ENCODE data around the gene CELF2.

The CELF2 gene

GRCh38 chr10:11023009-11023953 lies 5.6 kb downstream of the CELF2 start:
- no peak for DNase-seq

DNA sequence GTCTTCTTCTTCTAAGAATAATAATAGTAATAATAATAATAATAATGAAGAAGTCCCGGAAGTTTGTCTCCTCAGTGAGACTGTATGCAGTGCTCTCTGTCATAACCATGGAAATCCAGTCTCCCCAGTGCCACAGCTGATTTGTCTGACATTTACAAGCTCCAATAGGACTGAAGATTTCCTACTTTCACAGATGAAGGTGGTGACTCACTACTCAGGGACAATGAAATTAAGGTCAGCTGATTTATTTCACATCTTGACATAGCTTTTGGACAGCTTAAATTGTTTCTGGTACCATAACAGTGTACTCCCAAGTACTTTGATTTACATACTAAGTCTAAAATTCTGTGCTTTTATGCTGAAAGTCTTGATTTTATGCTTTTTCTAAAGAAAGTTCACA lies 6.9 kb downstream of the CELF2 start:
- no peak for DNase-seq

- DNase-seq = no peak
Measured at GRCh38 chr10:11025978-11026377, 8.3 kb downstream of the CELF2 start.

GRCh38 chr10:11026773-11027172 lies 9.1 kb downstream of the CELF2 start:
- no peak for DNase-seq

DNA sequence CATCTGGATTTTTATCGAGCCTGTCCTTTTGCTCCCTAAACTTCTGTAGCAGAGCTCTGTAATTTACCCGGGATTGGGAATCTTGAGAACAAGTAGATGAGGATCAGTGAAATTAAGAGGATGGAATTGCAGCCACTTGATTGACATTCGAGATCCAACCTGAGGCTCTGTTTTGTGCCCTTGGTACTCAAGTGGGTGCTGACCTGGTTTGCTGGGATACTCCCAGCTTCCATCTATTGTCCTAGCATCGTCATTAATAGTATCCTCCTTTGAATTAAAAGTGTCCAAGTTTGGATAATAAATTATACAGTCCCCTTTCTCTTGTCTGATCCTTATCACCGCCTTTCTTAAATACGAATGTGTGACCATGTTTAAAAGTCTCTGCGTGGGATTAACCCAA lies 17.1 kb downstream of the CELF2 start:
- DNase-seq = no peak

- DNase-seq = no peak
Measured at GRCh38 chr10:11035301-11035991, 17.8 kb downstream of the CELF2 start.

- no peak for DNase-seq
Measured at GRCh38 chr10:11036424-11037011, 18.8 kb downstream of the CELF2 start.

GRCh38 chr10:11037991-11038390 lies 20.3 kb downstream of the CELF2 start:
- no peak for DNase-seq

GRCh38 chr10:11042357-11042756 lies 24.7 kb downstream of the CELF2 start:
- DNase-seq = no peak

DNA sequence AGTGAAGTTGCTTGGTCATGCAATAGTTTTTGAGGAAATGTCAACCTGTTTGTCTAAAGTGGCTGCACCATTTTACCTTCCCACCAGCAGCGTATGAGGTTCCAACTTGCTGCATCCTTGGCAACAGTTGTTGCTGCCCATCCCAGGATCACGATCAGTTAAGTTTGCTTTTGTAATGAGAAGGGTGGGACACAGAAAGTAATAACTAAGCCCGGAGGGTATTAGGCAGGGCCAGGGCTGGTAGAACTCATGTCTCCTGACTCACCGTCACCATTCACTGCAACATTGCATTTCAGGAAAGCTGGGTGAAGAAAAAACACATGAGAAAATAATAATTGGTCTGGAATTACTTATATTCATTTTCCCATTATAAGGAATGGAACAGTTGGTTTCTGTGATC lies 25.4 kb downstream of the CELF2 start:
- DNase-seq = no peak

- no peak for DNase-seq
Measured at GRCh38 chr10:11043446-11044127, 25.9 kb downstream of the CELF2 start.

GRCh38 chr10:11045487-11045886 lies 27.8 kb downstream of the CELF2 start:
- no peak for DNase-seq

DNA sequence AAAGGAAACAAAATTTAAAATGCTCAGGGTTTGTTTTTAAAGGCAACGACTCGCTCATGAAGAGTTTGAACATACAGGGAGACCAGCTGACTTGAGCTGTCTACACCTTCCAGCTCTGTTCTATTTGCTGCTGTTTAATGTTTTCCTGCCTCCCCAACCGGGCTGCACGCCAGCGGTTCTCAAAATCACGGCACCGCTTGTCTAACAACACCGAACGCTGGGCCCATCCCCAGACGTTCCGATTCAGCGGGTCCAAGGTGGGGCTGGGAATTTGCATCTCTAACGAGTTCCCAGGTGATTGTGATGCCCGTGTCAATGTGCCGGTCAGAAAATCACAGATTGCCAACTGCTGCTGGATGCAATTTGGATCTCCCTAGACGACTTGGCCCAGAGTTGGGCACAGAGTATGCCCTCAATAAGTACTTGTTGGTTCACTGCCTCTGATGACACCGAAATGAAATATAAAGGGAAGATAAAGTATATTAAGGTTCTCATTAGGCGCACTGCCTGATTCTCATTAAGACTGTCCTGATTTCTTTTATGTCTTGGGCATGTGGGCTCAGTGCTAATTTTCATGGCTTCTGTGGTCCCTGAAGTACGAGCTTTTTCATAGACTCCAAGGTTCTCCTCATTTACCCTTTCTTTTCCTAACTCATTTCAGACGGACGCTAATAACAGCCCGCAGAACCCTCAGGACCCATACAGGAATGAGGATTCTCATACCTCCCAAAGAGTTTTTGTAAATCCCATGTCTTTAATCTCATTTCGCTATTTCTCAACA lies 28.5 kb downstream of the CELF2 start:
- DNase-seq = no peak

DNA sequence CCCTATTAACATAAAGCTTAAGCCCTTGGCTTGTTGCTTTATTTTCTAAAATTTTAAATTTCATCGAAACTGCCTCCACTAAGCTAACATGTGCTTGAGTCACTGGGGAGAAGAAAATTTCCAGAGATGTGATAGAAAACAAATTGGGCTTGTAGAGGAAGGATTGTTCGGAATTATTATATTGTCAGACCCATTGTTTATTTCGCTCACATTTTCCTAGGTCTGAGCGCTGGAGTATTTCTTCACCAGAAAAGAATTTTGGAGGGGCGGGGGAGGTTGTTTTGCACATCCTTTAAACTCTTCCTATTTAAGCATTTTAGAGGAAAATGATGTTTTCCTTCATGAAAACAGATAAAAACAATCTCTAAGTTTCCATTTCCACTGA lies 29.1 kb downstream of the CELF2 start:
- no peak for DNase-seq

DNA sequence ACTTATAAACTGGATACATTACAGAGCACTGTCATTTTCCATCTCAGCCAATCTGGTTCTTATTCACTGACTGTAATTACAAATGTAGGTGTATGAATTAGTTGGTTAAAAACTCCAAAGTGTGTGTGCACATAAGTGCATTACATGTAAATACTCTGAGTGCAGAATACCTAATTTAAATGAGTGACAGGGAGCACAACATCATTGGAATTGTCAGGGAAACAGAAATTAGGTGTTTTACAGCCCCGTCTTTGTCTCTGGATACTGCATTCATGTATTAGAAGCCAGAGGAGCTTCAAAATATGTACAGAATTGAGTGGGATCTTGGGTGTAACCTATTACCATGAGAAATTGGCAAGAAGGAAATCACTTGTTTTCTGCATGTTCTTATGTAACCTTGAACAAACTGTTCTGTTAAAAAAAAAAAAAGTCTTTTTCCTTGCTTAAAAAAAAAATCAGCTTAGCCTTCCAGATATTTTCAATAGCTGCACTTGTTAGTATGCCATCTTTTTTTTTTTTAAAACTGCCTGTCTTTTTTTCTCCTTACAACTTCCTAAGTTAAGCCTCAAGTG lies 31.1 kb downstream of the CELF2 start:
- no peak for DNase-seq

- no peak for DNase-seq
Measured at GRCh38 chr10:11049806-11050205, 32.1 kb downstream of the CELF2 start.

DNA sequence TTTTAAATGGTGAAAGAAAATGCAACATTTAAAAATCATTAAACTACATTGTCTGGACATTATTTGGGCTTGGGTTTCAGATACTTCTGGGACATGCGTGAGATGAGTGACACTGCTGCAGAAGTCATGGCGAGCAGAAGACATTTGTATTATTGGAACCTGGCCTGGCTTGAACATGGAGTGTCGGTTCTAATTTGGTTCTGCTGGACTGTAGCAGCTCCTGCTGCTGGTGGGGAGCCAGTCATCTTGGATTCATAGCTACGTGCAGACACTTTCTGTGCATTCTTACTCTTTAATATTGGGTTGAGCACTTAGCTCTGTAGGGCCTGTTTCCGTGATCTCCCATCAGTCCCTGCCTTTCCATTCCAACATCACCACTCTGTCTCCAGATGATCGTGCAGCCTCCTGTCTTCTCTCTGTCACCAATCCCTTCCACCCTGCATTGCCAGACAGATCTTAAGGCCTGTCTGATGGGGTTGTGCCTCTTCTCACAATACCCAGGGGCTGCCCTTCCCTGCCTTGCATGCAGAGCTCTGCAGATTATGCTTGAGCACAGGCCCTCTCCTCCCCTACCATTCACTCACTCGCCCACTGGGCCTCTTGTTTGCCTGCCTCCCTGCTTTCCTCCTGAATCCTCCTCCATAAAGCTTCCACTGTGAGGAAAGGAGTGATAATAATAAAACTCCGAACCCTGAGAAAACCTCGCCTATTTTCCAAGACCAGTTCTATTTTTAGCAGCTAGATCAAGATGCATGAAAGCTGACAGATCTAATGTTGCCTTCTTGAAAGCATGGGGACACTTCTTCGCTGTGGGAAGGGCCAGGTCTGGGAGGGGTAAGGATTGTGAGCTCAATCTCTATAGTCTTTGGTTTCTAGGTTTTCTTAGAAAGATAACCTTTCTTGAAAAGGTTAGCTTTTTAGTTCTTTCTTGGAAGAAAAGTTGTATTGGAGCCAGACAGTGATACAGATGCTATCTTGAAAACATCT lies 32.9 kb downstream of the CELF2 start:
- no peak for DNase-seq

DNA sequence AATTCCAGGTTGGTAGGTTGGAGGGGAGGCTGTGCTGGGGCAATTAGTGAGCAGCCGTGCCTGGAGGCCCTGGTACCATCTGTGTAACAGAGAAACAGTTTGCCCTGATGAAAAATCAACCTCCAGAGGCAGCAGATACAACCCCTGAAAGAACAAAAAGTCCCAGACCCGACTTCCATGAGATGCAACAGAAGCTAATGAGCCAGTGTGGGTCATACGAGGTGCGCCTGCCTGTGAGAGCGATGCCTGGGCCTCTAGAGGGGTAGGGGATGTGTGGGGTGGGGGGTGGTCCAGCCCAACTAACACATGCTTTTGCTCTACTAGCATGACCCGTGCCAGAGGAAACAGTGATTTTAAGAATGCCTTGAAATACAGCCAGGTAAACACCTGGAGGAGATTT lies 39.3 kb downstream of the CELF2 start:
- no peak for DNase-seq

DNA sequence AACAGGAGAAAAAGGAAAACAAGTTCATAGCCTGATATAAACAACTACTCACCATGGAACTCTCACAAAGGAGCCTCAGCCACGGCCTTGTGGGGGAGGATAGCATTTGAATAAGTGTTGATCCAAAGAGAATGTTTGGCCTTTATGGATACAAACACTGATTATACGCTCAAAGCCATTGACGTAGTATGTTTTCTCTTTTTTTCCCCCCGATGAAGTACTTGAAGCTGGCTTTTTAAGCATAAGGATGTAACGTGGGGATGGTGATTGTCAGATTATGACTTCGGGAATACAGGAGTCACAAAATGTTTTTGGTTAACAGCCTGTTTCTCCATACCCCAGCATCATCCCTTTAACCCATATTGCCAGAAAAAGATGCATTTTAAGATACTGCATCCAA lies 39.8 kb downstream of the CELF2 start:
- no peak for DNase-seq

GRCh38 chr10:11057994-11058393 lies 40.3 kb downstream of the CELF2 start:
- no peak for DNase-seq

DNA sequence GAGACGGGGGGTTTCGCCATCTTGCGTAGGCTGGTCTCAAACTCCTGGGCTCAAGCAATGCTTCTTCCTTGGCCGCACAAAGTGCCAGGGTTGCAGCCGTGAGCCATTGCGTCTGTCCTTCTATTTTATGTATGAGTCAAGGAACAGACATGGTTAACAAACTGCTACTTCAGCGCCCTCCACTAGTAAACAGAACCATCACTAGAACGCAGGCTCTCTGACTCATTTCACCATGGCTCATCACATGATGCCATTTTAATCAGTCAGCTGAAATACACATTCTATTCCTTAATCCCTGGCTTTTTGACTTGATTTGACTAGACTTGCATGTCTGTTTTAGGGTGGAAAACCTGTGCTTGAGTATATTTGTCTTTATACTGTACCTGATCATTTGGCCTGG lies 41.3 kb downstream of the CELF2 start:
- DNase-seq = no peak
